ENCODE measurements around the gene FMN1.

The FMN1 gene

DNA sequence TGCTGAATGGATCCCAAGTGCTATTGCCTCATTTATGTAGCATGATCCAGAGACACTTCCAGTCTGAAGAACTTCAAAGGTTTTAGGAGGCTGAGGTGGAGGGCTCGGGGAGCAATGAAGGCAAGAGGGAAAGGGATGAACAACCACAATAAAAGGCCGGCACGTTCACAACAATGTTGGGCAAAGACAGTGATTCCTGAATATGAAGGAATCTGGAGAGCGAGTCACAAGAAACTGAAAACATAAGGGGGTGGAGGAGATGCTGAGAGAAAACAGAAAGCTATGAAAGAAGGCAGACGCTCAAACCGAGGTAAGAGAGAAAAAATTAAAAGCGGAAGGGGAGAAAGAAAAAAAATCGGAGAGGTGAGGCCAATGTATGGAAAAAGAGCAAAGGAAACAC, 356.6 kb downstream of the FMN1 start:
- H4K12ac ChIP-seq (ENCODE audit: low read depth, low read length): no peak overlapping the region
- H2AFZ ChIP-seq (ENCODE audit: insufficient read depth, low read length, poor library complexity): no peak overlapping the region
- no peak overlapping the region for H3K14ac ChIP-seq (ENCODE audit: low read length)
- H3K18ac ChIP-seq (ENCODE audit: low read length): no peak overlapping the region
- H3K79me1 ChIP-seq (ENCODE audit: low read length): no peaks in the 10 kb centered on the region
- no peak overlapping the region for H2AK5ac ChIP-seq (ENCODE audit: low read length)
- 100% methylated on average over 2 of the region's 8 CpGs for WGBS (ENCODE audit: extremely low coverage, insufficient coverage, insufficient read length)
- no peak overlapping the region for H2BK12ac ChIP-seq (ENCODE audit: low read length)
- H3K9me3 ChIP-seq (ENCODE audit: insufficient read depth, low read depth, low read length): peaks cover 2% of the 10 kb centered on the region
- no peak overlapping the region for H2BK5ac ChIP-seq (ENCODE audit: low read depth, low read length, poor library complexity)
- no peak overlapping the region for H3K4ac ChIP-seq (ENCODE audit: low read depth, low read length)
- H3K27me3 ChIP-seq (ENCODE audit: insufficient read depth, low read length): no peaks in the 10 kb centered on the region
- no peaks in the 10 kb centered on the region for H3K36me3 ChIP-seq (ENCODE audit: control insufficient read depth in 1 of 2, insufficient read depth in 2 of 2, low read length in 2 of 2)
- DNase-seq: no peak
- H2BK120ac ChIP-seq (ENCODE audit: insufficient read depth, low read length, poor library complexity): no peak overlapping the region
- H3K27ac ChIP-seq (ENCODE audit: low read depth, low read length): no peak overlapping the region
- H3K9ac ChIP-seq (ENCODE audit: low read length): no peak overlapping the region
- no peak overlapping the region for H3K23ac ChIP-seq (ENCODE audit: low read length)
- H3K79me2 ChIP-seq (ENCODE audit: control insufficient read depth, insufficient read depth, low read length, poor library complexity): peaks cover 2% of the 10 kb centered on the region
- no peaks in the 10 kb centered on the region for H3K4me1 ChIP-seq (ENCODE audit: control insufficient read depth in 1 of 2, insufficient read depth in 2 of 2, low read length in 2 of 2)
- H3K4me2 ChIP-seq (ENCODE audit: low read length): no peak overlapping the region
- no peak overlapping the region for H4K8ac ChIP-seq (ENCODE audit: low read depth, low read length)
- no peak overlapping the region for H3K4me3 ChIP-seq (ENCODE audit: low read depth, low read length)
- no peak overlapping the region for H4K91ac ChIP-seq (ENCODE audit: low read depth, low read length)

- no peak overlapping the region for H3K27ac ChIP-seq (ENCODE audit: low read depth, low read length)
Observed at GRCh38 chr15:32834156-32834555, 360.4 kb downstream of the FMN1 start.

GRCh38 chr15:32833379-32833821, 361.1 kb downstream of the FMN1 start:
- no peak overlapping the region for H3K27ac ChIP-seq (ENCODE audit: low read depth, low read length)
- H3K4me3 ChIP-seq (ENCODE audit: low read depth, low read length): no peak overlapping the region
- no CpG with 5 or more reads among the region's 1 CpG for WGBS (ENCODE audit: extremely low coverage, insufficient coverage, insufficient read length)
- H3K9me3 ChIP-seq (ENCODE audit: insufficient read depth, low read depth, low read length): peaks cover 2% of the 10 kb centered on the region
- H3K4me2 ChIP-seq (ENCODE audit: low read length): no peak overlapping the region
- no peaks in the 10 kb centered on the region for H3K27me3 ChIP-seq (ENCODE audit: insufficient read depth, low read length)
- no peak overlapping the region for H2BK12ac ChIP-seq (ENCODE audit: low read length)
- no peak overlapping the region for H2AK5ac ChIP-seq (ENCODE audit: low read length)
- H2BK120ac ChIP-seq (ENCODE audit: insufficient read depth, low read length, poor library complexity): no peak overlapping the region
- no peak overlapping the region for H4K12ac ChIP-seq (ENCODE audit: low read depth, low read length)
- H3K36me3 ChIP-seq (ENCODE audit: control insufficient read depth in 1 of 2, insufficient read depth in 2 of 2, low read length in 2 of 2): no peaks in the 10 kb centered on the region
- no peak overlapping the region for H3K4ac ChIP-seq (ENCODE audit: low read depth, low read length)
- no peaks in the 10 kb centered on the region for H3K79me2 ChIP-seq (ENCODE audit: control insufficient read depth, insufficient read depth, low read length, poor library complexity)
- H3K9ac ChIP-seq (ENCODE audit: low read length): no peak overlapping the region
- no peak overlapping the region for H2BK5ac ChIP-seq (ENCODE audit: low read depth, low read length, poor library complexity)
- H4K8ac ChIP-seq (ENCODE audit: low read depth, low read length): no peak overlapping the region
- no peaks in the 10 kb centered on the region for H3K79me1 ChIP-seq (ENCODE audit: low read length)
- no peak overlapping the region for H3K23ac ChIP-seq (ENCODE audit: low read length)
- DNase-seq: no peak
- no peak overlapping the region for H4K91ac ChIP-seq (ENCODE audit: low read depth, low read length)
- H2AFZ ChIP-seq (ENCODE audit: insufficient read depth, low read length, poor library complexity): no peak overlapping the region
- no peak overlapping the region for H3K18ac ChIP-seq (ENCODE audit: low read length)
- no peak overlapping the region for H3K14ac ChIP-seq (ENCODE audit: low read length)
- H3K4me1 ChIP-seq (ENCODE audit: control insufficient read depth in 1 of 2, insufficient read depth in 2 of 2, low read length in 2 of 2): no peaks in the 10 kb centered on the region

More at GRCh38 chr15:32834156-32834555, 360.4 kb downstream of the FMN1 start:
- no peak overlapping the region for H2BK12ac ChIP-seq (ENCODE audit: low read length)
- no peak overlapping the region for H3K4me2 ChIP-seq (ENCODE audit: low read length)
- H3K18ac ChIP-seq (ENCODE audit: low read length): no peak overlapping the region
- H3K36me3 ChIP-seq (ENCODE audit: control insufficient read depth in 1 of 2, insufficient read depth in 2 of 2, low read length in 2 of 2): no peaks in the 10 kb centered on the region
- no peaks in the 10 kb centered on the region for H3K79me1 ChIP-seq (ENCODE audit: low read length)
- H4K91ac ChIP-seq (ENCODE audit: low read depth, low read length): no peak overlapping the region
- no peak overlapping the region for H2BK5ac ChIP-seq (ENCODE audit: low read depth, low read length, poor library complexity)
- H2AK5ac ChIP-seq (ENCODE audit: low read length): no peak overlapping the region
- no peak overlapping the region for H3K9ac ChIP-seq (ENCODE audit: low read length)
- no peak overlapping the region for H2AFZ ChIP-seq (ENCODE audit: insufficient read depth, low read length, poor library complexity)
- H3K79me2 ChIP-seq (ENCODE audit: control insufficient read depth, insufficient read depth, low read length, poor library complexity): no peaks in the 10 kb centered on the region
- no CpG with 5 or more reads among the region's 1 CpG for WGBS (ENCODE audit: extremely low coverage, insufficient coverage, insufficient read length)
- no peak overlapping the region for H3K4ac ChIP-seq (ENCODE audit: low read depth, low read length)
- H4K8ac ChIP-seq (ENCODE audit: low read depth, low read length): no peak overlapping the region
- DNase-seq: no peak
- peaks cover 2% of the 10 kb centered on the region for H3K9me3 ChIP-seq (ENCODE audit: insufficient read depth, low read depth, low read length)
- H3K4me1 ChIP-seq (ENCODE audit: control insufficient read depth in 1 of 2, insufficient read depth in 2 of 2, low read length in 2 of 2): no peaks in the 10 kb centered on the region
- no peaks in the 10 kb centered on the region for H3K27me3 ChIP-seq (ENCODE audit: insufficient read depth, low read length)
- H3K4me3 ChIP-seq (ENCODE audit: low read depth, low read length): no peak overlapping the region
- no peak overlapping the region for H4K12ac ChIP-seq (ENCODE audit: low read depth, low read length)
- no peak overlapping the region for H3K14ac ChIP-seq (ENCODE audit: low read length)
- no peak overlapping the region for H3K23ac ChIP-seq (ENCODE audit: low read length)
- no peak overlapping the region for H2BK120ac ChIP-seq (ENCODE audit: insufficient read depth, low read length, poor library complexity)

- Histone ChIP-seq H2AFZ (ENCODE audit: insufficient read depth, low read length, poor library complexity) (no peak overlapping the region), H3K9me3 (ENCODE audit: insufficient read depth, low read depth, low read length) (no peaks in the 10 kb centered on the region), H3K4ac (ENCODE audit: low read depth, low read length) (no peak overlapping the region), H4K8ac (ENCODE audit: low read depth, low read length) (no peak overlapping the region), H2BK120ac (ENCODE audit: insufficient read depth, low read length, poor library complexity) (no peak overlapping the region), H3K79me1 (ENCODE audit: low read length) (no peaks in the 10 kb centered on the region), H2AK5ac (ENCODE audit: low read length) (no peak overlapping the region), H3K27me3 (ENCODE audit: insufficient read depth, low read length) (no peaks in the 10 kb centered on the region), H2BK5ac (ENCODE audit: low read depth, low read length, poor library complexity) (no peak overlapping the region), H3K27ac (ENCODE audit: low read depth, low read length) (no peak overlapping the region), H3K4me1 (ENCODE audit: control insufficient read depth in 1 of 2, insufficient read depth in 2 of 2, low read length in 2 of 2) (no peaks in the 10 kb centered on the region), H3K23ac (ENCODE audit: low read length) (no peak overlapping the region), H2BK12ac (ENCODE audit: low read length) (no peak overlapping the region), H3K36me3 (ENCODE audit: control insufficient read depth in 1 of 2, insufficient read depth in 2 of 2, low read length in 2 of 2) (no peaks in the 10 kb centered on the region), H3K4me2 (ENCODE audit: low read length) (no peak overlapping the region), H3K14ac (ENCODE audit: low read length) (no peak overlapping the region), H3K18ac (ENCODE audit: low read length) (no peak overlapping the region), H3K4me3 (ENCODE audit: low read depth, low read length) (no peak overlapping the region), H3K79me2 (ENCODE audit: control insufficient read depth, insufficient read depth, low read length, poor library complexity) (no peaks in the 10 kb centered on the region), H4K12ac (ENCODE audit: low read depth, low read length) (no peak overlapping the region), H4K91ac (ENCODE audit: low read depth, low read length) (no peak overlapping the region), H3K9ac (ENCODE audit: low read length) (no peak overlapping the region)
- no peak for DNase-seq
- WGBS (ENCODE audit: extremely low coverage, insufficient coverage, insufficient read length): no CpG with 5 or more reads among the region's 1 CpG
Observed at GRCh38 chr15:32831485-32831884, 363.0 kb downstream of the FMN1 start.
